Measurements from ENCODE around the gene ANHX. TPM values are rescaled to one million over a fixed set of nuclear protein-coding genes. Genes with fewer than 3 reads are reported as not detected.
"Not testable (repeated sequence)": the region's sequence is repeated elsewhere in the genome, so short reads cannot be mapped to it uniquely, and the experiment has no call there.

Gene ANHX
- polyA plus RNA-seq (2013, experiment 1 of 2), result not detected
- not detected for polyA plus RNA-seq (2013, experiment 2 of 2)

- Histone ChIP-seq H3K4me3 (ENCODE audit: extremely low read depth, insufficient read depth, low read length, poor library complexity, severe bottlenecking) (no peak within 1 kb of the TSS), H3K4me1 (ENCODE audit: control insufficient read depth, insufficient read depth, low read length, poor library complexity, severe bottlenecking) (no peaks in the 10 kb centered on the region), H3K9me3 (ENCODE audit: control insufficient read depth, low read length) (peaks cover 71% of the 10 kb centered on the region), H3K36me3 (ENCODE audit: control insufficient read depth, insufficient read depth, low read length) (no peaks in the 10 kb centered on the region), H3K27ac (ENCODE audit: low read depth, low read length, severe bottlenecking) (no peak within 1 kb of the TSS)
- 86 to 89% methylated on average over 36 to 40 of the region's 61 CpGs for WGBS, 2 experiments (ENCODE audit: insufficient coverage in 2 of 2)
Observed at GRCh38 chr12:133235401-133236112, at the start of gene ANHX. ANHX (minus strand) TSS chr12:133235877; CDS start chr12:133234356, 1,521 bp downstream.

GRCh38 chr12:133264668-133265067 lies 29.0 kb upstream of the ANHX start:
- no CpG with 5 or more reads among the region's 11 CpGs for WGBS, 2 experiments (ENCODE audit: insufficient coverage in 2 of 2)
- not testable (repeated sequence) for H3K4me3 ChIP-seq (ENCODE audit: extremely low read depth, insufficient read depth, low read length, poor library complexity, severe bottlenecking); H3K27ac ChIP-seq (ENCODE audit: low read depth, low read length, severe bottlenecking); H3K36me3 ChIP-seq (ENCODE audit: control insufficient read depth, insufficient read depth, low read length); H3K4me1 ChIP-seq (ENCODE audit: control insufficient read depth, insufficient read depth, low read length, poor library complexity, severe bottlenecking); H3K9me3 ChIP-seq (ENCODE audit: control insufficient read depth, low read length)

GRCh38 chr12:133264173-133264572 lies 28.5 kb upstream of the ANHX start:
- Histone ChIP-seq H3K36me3 (ENCODE audit: control insufficient read depth, insufficient read depth, low read length) (no peaks in the 10 kb centered on the region), H3K4me3 (ENCODE audit: extremely low read depth, insufficient read depth, low read length, poor library complexity, severe bottlenecking) (no peak overlapping the region), H3K27ac (ENCODE audit: low read depth, low read length, severe bottlenecking) (no peak overlapping the region), H3K9me3 (ENCODE audit: control insufficient read depth, low read length) (peaks cover 10% of the 10 kb centered on the region), H3K4me1 (ENCODE audit: control insufficient read depth, insufficient read depth, low read length, poor library complexity, severe bottlenecking) (no peaks in the 10 kb centered on the region)
- 87 to 95% methylated on average over 15 to 23 of the region's 33 CpGs for WGBS, 2 experiments (ENCODE audit: insufficient coverage in 2 of 2)

GRCh38 chr12:133256321-133256720 lies 20.6 kb upstream of the ANHX start:
- Histone ChIP-seq H3K4me3 (ENCODE audit: extremely low read depth, insufficient read depth, low read length, poor library complexity, severe bottlenecking) (no peak overlapping the region), H3K4me1 (ENCODE audit: control insufficient read depth, insufficient read depth, low read length, poor library complexity, severe bottlenecking) (no peaks in the 10 kb centered on the region), H3K27ac (ENCODE audit: low read depth, low read length, severe bottlenecking) (no peak overlapping the region), H3K9me3 (ENCODE audit: control insufficient read depth, low read length) (peaks cover 12% of the 10 kb centered on the region), H3K36me3 (ENCODE audit: control insufficient read depth, insufficient read depth, low read length) (no peaks in the 10 kb centered on the region)
- 50% methylated on average over 1 of the region's 1 CpG; no CpG with 5 or more reads in 1 of the 2 experiments for WGBS, 2 experiments (ENCODE audit: insufficient coverage in 2 of 2)

- H3K9me3 ChIP-seq (ENCODE audit: control insufficient read depth, low read length), result peaks cover 12% of the 10 kb centered on the region
- not testable (repeated sequence) for H3K4me1 ChIP-seq (ENCODE audit: control insufficient read depth, insufficient read depth, low read length, poor library complexity, severe bottlenecking); H3K27ac ChIP-seq (ENCODE audit: low read depth, low read length, severe bottlenecking); H3K36me3 ChIP-seq (ENCODE audit: control insufficient read depth, insufficient read depth, low read length); H3K4me3 ChIP-seq (ENCODE audit: extremely low read depth, insufficient read depth, low read length, poor library complexity, severe bottlenecking)
- WGBS, 2 experiments (ENCODE audit: insufficient coverage in 2 of 2), result 0 to 11% methylated on average over 1 of the region's 1 CpG
Observed at GRCh38 chr12:133255833-133256232, 20.2 kb upstream of the ANHX start.

GRCh38 chr12:133251732-133252131 lies 16.1 kb upstream of the ANHX start:
- no peak overlapping the region for H3K4me3 ChIP-seq (ENCODE audit: extremely low read depth, insufficient read depth, low read length, poor library complexity, severe bottlenecking)
- H3K36me3 ChIP-seq (ENCODE audit: control insufficient read depth, insufficient read depth, low read length), result no peaks in the 10 kb centered on the region
- no peak overlapping the region for H3K27ac ChIP-seq (ENCODE audit: low read depth, low read length, severe bottlenecking)
- no CpG with 5 or more reads among the region's 6 CpGs for WGBS, 2 experiments (ENCODE audit: insufficient coverage in 2 of 2)
- H3K9me3 ChIP-seq (ENCODE audit: control insufficient read depth, low read length), result no peaks in the 10 kb centered on the region
- H3K4me1 ChIP-seq (ENCODE audit: control insufficient read depth, insufficient read depth, low read length, poor library complexity, severe bottlenecking), result no peaks in the 10 kb centered on the region

GRCh38 chr12:133236556-133236955 lies 879 bp upstream of the ANHX start:
- peaks cover 70% of the 10 kb centered on the region for H3K9me3 ChIP-seq (ENCODE audit: control insufficient read depth, low read length)
- H3K4me1 ChIP-seq (ENCODE audit: control insufficient read depth, insufficient read depth, low read length, poor library complexity, severe bottlenecking), result no peaks in the 10 kb centered on the region
- H3K4me3 ChIP-seq (ENCODE audit: extremely low read depth, insufficient read depth, low read length, poor library complexity, severe bottlenecking), result no peak overlapping the region
- no peaks in the 10 kb centered on the region for H3K36me3 ChIP-seq (ENCODE audit: control insufficient read depth, insufficient read depth, low read length)
- 87 to 90% methylated on average over 10 to 12 of the region's 12 CpGs for WGBS, 2 experiments (ENCODE audit: insufficient coverage in 2 of 2)
- H3K27ac ChIP-seq (ENCODE audit: low read depth, low read length, severe bottlenecking), result no peak overlapping the region

- Histone ChIP-seq H3K4me3 (ENCODE audit: extremely low read depth, insufficient read depth, low read length, poor library complexity, severe bottlenecking) (no peak overlapping the region), H3K4me1 (ENCODE audit: control insufficient read depth, insufficient read depth, low read length, poor library complexity, severe bottlenecking) (no peaks in the 10 kb centered on the region), H3K27ac (ENCODE audit: low read depth, low read length, severe bottlenecking) (no peak overlapping the region), H3K36me3 (ENCODE audit: control insufficient read depth, insufficient read depth, low read length) (no peaks in the 10 kb centered on the region), H3K9me3 (ENCODE audit: control insufficient read depth, low read length) (peaks cover 70% of the 10 kb centered on the region)
- 94 to 95% methylated on average over 42 to 44 of the region's 44 CpGs for WGBS, 2 experiments (ENCODE audit: insufficient coverage in 2 of 2)
Observed at GRCh38 chr12:133236144-133236543, 467 bp upstream of the ANHX start.

GRCh38 chr12:133234971-133235370 lies 706 bp downstream of the ANHX start:
- Histone ChIP-seq H3K4me1 (ENCODE audit: control insufficient read depth, insufficient read depth, low read length, poor library complexity, severe bottlenecking) (no peaks in the 10 kb centered on the region), H3K36me3 (ENCODE audit: control insufficient read depth, insufficient read depth, low read length) (no peaks in the 10 kb centered on the region), H3K4me3 (ENCODE audit: extremely low read depth, insufficient read depth, low read length, poor library complexity, severe bottlenecking) (no peak overlapping the region), H3K27ac (ENCODE audit: low read depth, low read length, severe bottlenecking) (no peak overlapping the region), H3K9me3 (ENCODE audit: control insufficient read depth, low read length) (peaks cover 71% of the 10 kb centered on the region)
- WGBS, 2 experiments (ENCODE audit: insufficient coverage in 2 of 2), result 88 to 89% methylated on average over 17 of the region's 20 CpGs

- no peaks in the 10 kb centered on the region for H3K4me1 ChIP-seq (ENCODE audit: control insufficient read depth, insufficient read depth, low read length, poor library complexity, severe bottlenecking)
- H3K9me3 ChIP-seq (ENCODE audit: control insufficient read depth, low read length), result peaks cover 70% of the 10 kb centered on the region
- H3K27ac ChIP-seq (ENCODE audit: low read depth, low read length, severe bottlenecking), result no peak overlapping the region
- 79 to 80% methylated on average over 17 of the region's 18 CpGs for WGBS, 2 experiments (ENCODE audit: insufficient coverage in 2 of 2)
- no peak overlapping the region for H3K4me3 ChIP-seq (ENCODE audit: extremely low read depth, insufficient read depth, low read length, poor library complexity, severe bottlenecking)
- H3K36me3 ChIP-seq (ENCODE audit: control insufficient read depth, insufficient read depth, low read length), result no peaks in the 10 kb centered on the region
Observed at GRCh38 chr12:133233993-133234564, 1.6 kb downstream of the ANHX start.

GRCh38 chr12:133233006-133233405 lies 2.7 kb downstream of the ANHX start:
- 68 to 82% methylated on average over 6 of the region's 6 CpGs for WGBS, 2 experiments (ENCODE audit: insufficient coverage in 2 of 2)
- H3K9me3 ChIP-seq (ENCODE audit: control insufficient read depth, low read length), result peaks cover 79% of the 10 kb centered on the region

More at GRCh38 chr12:133233006-133233405, 2.7 kb downstream of the ANHX start:
- Histone ChIP-seq H3K4me1 (ENCODE audit: control insufficient read depth, insufficient read depth, low read length, poor library complexity, severe bottlenecking) (no peaks in the 10 kb centered on the region), H3K4me3 (ENCODE audit: extremely low read depth, insufficient read depth, low read length, poor library complexity, severe bottlenecking) (no peak overlapping the region), H3K27ac (ENCODE audit: low read depth, low read length, severe bottlenecking) (no peak overlapping the region), H3K36me3 (ENCODE audit: control insufficient read depth, insufficient read depth, low read length) (no peaks in the 10 kb centered on the region)

All from mesodermal cell (in vitro differentiated cells).